HepG2 (cell line): ENCODE measurements around the gene FAHD2A. TPM values are rescaled to one million over a fixed set of nuclear protein-coding genes. Genes with fewer than 3 reads are reported as not detected.

Source experiments
- ARNT2 ChIP-seq: sonication (generic); formaldehyde crosslinking; IDR thresholded peaks from 2 replicates; pipeline ENCODE4 v1.8.0; 2022; ENCODE audit warnings: mild to moderate bottlenecking, low read depth, missing genetic modification reagents, moderate library complexity
- CREB1 ChIP-seq, 2 experiments: fragments of 450-650 bp in 1 of 2; IDR thresholded peaks; 2 replicates each; pipeline ENCODE4 v1.6.1; 2016 to 2017; ENCODE audit warnings: control low read depth in 1 of 2, mild to moderate bottlenecking in 1 of 2, missing compliant biosample characterization in 1 of 2, missing genetic modification characterization in 1 of 2
- FOXC1 ChIP-seq: sonication (generic); formaldehyde crosslinking; IDR thresholded peaks from 2 replicates; pipeline ENCODE4 v1.8.0; 2022; ENCODE audit warnings: mild to moderate bottlenecking, missing genetic modification reagents, borderline replicate concordance
- HNRNPUL1 ChIP-seq: fragments of 200-400 bp; formaldehyde crosslinking; IDR thresholded peaks from 2 replicates; pipeline ENCODE4 v1.6.1; 2017; ENCODE audit warnings: low read depth, mild to moderate bottlenecking, low read length, moderate library complexity
- KDM1A ChIP-seq: IDR thresholded peaks from 2 replicates; pipeline ENCODE4 v1.6.1; 2016; ENCODE audit warnings: missing compliant biosample characterization
- MIER3 ChIP-seq: IDR thresholded peaks from 2 replicates; pipeline ENCODE4 v1.6.1; 2016; ENCODE audit warnings: missing compliant biosample characterization, borderline replicate concordance
- PRMT3 ChIP-seq: sonication (generic); formaldehyde crosslinking; IDR thresholded peaks from 2 replicates; pipeline ENCODE4 v1.8.1; 2022; ENCODE audit warnings: low read depth, mild to moderate bottlenecking, moderate library complexity, missing genetic modification reagents, borderline replicate concordance
- RAD51 ChIP-seq: fragments of 450-650 bp; IDR thresholded peaks from 2 replicates; pipeline ENCODE4 v1.6.1; 2016; ENCODE audit warnings: borderline replicate concordance
- SNRNP70 ChIP-seq: fragments of 200-400 bp; formaldehyde crosslinking; IDR thresholded peaks from 2 replicates; pipeline ENCODE4 v1.6.1; 2017; ENCODE audit warnings: mild to moderate bottlenecking, low read depth, low read length, moderate library complexity
- ZFP37 ChIP-seq: sonication (generic); formaldehyde crosslinking; IDR thresholded peaks from 2 replicates; pipeline ENCODE4 v1.4.0; 2020; ENCODE audit warnings: missing genetic modification reagents, borderline replicate concordance
- ZFP41 ChIP-seq: sonication (generic); formaldehyde crosslinking; IDR thresholded peaks from 2 replicates; pipeline ENCODE4 v1.4.0; 2020; ENCODE audit warnings: mild to moderate bottlenecking, missing genetic modification reagents, borderline replicate concordance
- ZNF225 ChIP-seq: sonication (generic); formaldehyde crosslinking; IDR thresholded peaks from 2 replicates; pipeline ENCODE4 v1.4.0; 2020; ENCODE audit warnings: mild to moderate bottlenecking, missing genetic modification reagents
- ZNF230 ChIP-seq: sonication (generic); formaldehyde crosslinking; IDR thresholded peaks from 2 replicates; pipeline ENCODE4 v1.4.0; 2020; ENCODE audit warnings: mild to moderate bottlenecking, missing genetic modification reagents
- ZNF296 ChIP-seq: sonication (generic); formaldehyde crosslinking; conservative IDR thresholded peaks from 2 replicates; pipeline ENCODE4 v1.5.0; 2020; ENCODE audit warnings: mild to moderate bottlenecking, missing genetic modification reagents
- ZNF569 ChIP-seq: sonication (generic); formaldehyde crosslinking; IDR thresholded peaks from 2 replicates; pipeline ENCODE4 v1.5.0; 2020; ENCODE audit warnings: mild to moderate bottlenecking, missing genetic modification reagents, moderate library complexity, borderline replicate concordance
- ZNF607 ChIP-seq: sonication (generic); formaldehyde crosslinking; IDR thresholded peaks from 2 replicates; pipeline ENCODE4 v1.5.1; 2020; ENCODE audit warnings: missing genetic modification reagents, mild to moderate bottlenecking, borderline replicate concordance
- ZNF776 ChIP-seq: sonication (generic); formaldehyde crosslinking; IDR thresholded peaks from 2 replicates; pipeline ENCODE4 v1.4.0; 2020; ENCODE audit warnings: mild to moderate bottlenecking, missing genetic modification reagents
- ZSCAN29 ChIP-seq: sonication (generic); formaldehyde crosslinking; conservative IDR thresholded peaks from 2 replicates; pipeline ENCODE4 v1.4.0; 2020; ENCODE audit warnings: mild to moderate bottlenecking, missing genetic modification reagents
- ZSCAN30 ChIP-seq: sonication (generic); formaldehyde crosslinking; IDR thresholded peaks from 2 replicates; pipeline ENCODE4 v1.5.0; 2020; ENCODE audit warnings: mild to moderate bottlenecking, missing genetic modification reagents
- polyA plus RNA-seq, 8 experiments: library from polyadenylated mRNA; depleted of rRNA in 3 of 8; stranded (reverse) in 7 of 8; unstranded in 1 of 8; fragments of >200 nt; fragmentation: Illumina TruSeq in 4 of 8; extraction: Trizol in 4 of 8; gene quantifications; 2 replicates each; pipeline versions ENCODE4 v1.2.1 to v1.2.3, GENCODE V29; 2011 to 2016; ENCODE audit warnings: low read depth in 4 of 8, missing spikeins in 1 of 8, mixed read lengths in 1 of 8; ENCODE audit not compliant: insufficient read depth in 1 of 8
- total RNA-seq, 5 experiments: library from RNA; depleted of rRNA; stranded (reverse); fragments of >200 nt; fragmentation: Illumina TruSeq; extraction: Trizol; gene quantifications; 2 replicates each; pipeline ENCODE4 v1.2.3, GENCODE V29; 2016; ENCODE audit warnings: low read depth in 1 of 5
- TF ChIP-seq, protein P1 (sequence below): sonication (generic); formaldehyde crosslinking; IDR thresholded peaks from 2 replicates; pipeline ENCODE4 v1.5.1; 2020; ENCODE audit warnings: mild to moderate bottlenecking, missing genetic modification reagents, borderline replicate concordance
- TF ChIP-seq, protein P2 (sequence below): sonication (generic); formaldehyde crosslinking; IDR thresholded peaks from 2 replicates; pipeline ENCODE4 v1.4.0; 2020; ENCODE audit warnings: low read depth, missing genetic modification reagents
- TF ChIP-seq, protein P3 (sequence below): IDR thresholded peaks from 2 replicates; pipeline ENCODE4 v1.6.1; 2018; ENCODE audit warnings: missing genetic modification reagents, mild to moderate bottlenecking, missing compliant biosample characterization
- TF ChIP-seq, protein P4 (sequence below): sonication (generic); formaldehyde crosslinking; IDR thresholded peaks from 2 replicates; pipeline ENCODE4 v1.5.1; 2020; ENCODE audit warnings: missing genetic modification reagents, mild to moderate bottlenecking, borderline replicate concordance

Gene FAHD2A
- total and polyA plus RNA-seq, 2 of the 13 experiments (the other 11 are each of a cell fraction or from before 2014, with no cell fraction given): 34.0 to 44.2 TPM

DNA sequence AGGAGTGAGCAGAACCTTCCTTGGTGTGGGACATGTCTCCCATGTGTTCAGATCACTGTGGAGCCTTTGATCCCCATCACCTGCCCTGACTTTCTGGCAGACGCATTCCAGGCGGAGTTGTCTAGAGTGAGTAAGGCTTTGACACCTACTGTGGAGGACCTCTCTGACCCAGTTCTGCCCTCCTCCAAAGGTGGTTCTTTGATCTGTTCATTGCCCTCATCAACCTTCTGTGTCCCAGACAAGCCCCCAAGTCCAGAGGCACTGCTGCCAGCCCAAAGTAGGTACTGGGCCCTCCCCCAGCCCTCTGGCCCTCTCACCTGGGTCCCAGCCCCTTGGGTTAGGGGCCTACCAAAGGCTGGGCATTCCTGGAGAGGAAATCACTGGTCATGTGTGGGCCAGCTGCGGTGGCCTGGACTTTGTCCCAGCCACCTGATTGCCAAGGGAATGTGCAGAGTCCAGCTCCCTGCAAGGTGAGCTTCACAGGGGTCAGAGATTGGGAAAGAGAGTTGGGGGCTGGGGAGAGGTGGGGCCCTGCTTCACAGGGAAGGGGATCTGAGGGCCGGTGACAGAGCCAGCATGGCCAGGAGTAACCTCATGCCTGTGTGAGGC, 12.1 kb upstream of the FAHD2A start (continued):
- TF ChIP-seq, protein P1, sequence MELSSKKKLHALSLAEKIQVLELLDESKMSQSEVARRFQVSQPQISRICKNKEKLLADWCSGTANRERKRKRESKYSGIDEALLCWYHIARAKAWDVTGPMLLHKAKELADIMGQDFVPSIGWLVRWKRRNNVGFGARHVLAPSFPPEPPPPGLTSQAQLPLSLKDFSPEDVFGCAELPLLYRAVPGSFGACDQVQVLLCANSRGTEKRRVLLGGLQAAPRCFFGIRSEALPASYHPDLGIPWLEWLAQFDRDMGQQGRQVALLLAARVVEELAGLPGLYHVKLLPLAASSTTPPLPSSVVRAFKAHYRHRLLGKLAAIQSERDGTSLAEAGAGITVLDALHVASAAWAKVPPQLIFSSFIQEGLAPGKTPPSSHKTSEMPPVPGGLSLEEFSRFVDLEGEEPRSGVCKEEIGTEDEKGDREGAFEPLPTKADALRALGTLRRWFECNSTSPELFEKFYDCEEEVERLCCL: no peak
- no peak for TF ChIP-seq ZNF296 (CRISPR knock-in tag)
- no peak for TF ChIP-seq ZNF569
- no peak for TF ChIP-seq ZNF776 (CRISPR knock-in tag)
- TF ChIP-seq, protein P2, sequence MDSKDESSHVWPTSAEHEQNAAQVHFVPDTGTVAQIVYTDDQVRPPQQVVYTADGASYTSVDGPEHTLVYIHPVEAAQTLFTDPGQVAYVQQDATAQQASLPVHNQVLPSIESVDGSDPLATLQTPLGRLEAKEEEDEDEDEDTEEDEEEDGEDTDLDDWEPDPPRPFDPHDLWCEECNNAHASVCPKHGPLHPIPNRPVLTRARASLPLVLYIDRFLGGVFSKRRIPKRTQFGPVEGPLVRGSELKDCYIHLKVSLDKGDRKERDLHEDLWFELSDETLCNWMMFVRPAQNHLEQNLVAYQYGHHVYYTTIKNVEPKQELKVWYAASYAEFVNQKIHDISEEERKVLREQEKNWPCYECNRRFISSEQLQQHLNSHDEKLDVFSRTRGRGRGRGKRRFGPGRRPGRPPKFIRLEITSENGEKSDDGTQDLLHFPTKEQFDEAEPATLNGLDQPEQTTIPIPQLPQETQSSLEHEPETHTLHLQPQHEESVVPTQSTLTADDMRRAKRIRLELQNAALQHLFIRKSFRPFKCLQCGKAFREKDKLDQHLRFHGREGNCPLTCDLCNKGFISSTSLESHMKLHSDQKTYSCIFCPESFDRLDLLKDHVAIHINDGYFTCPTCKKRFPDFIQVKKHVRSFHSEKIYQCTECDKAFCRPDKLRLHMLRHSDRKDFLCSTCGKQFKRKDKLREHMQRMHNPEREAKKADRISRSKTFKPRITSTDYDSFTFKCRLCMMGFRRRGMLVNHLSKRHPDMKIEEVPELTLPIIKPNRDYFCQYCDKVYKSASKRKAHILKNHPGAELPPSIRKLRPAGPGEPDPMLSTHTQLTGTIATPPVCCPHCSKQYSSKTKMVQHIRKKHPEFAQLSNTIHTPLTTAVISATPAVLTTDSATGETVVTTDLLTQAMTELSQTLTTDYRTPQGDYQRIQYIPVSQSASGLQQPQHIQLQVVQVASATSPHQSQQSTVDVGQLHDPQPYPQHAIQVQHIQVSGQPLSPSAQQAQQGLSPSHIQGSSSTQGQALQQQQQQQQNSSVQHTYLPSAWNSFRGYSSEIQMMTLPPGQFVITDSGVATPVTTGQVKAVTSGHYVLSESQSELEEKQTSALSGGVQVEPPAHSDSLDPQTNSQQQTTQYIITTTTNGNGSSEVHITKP (CRISPR knock-in tag): 0 out of 2 replicates have a peak, but pooled peaks have one; percentile 46
- no peak for TF ChIP-seq HNRNPUL1
- TF ChIP-seq ZSCAN30 (CRISPR knock-in tag): no peak
- no peak for TF ChIP-seq SNRNP70
- TF ChIP-seq ZFP41 (CRISPR knock-in tag): no peak
- no peak for TF ChIP-seq ARNT2 (CRISPR knock-in tag)
- 0 out of 2 replicates have a peak, but pooled peaks have one; percentile 35 for TF ChIP-seq FOXC1
- no peak for TF ChIP-seq ZNF225 (CRISPR knock-in tag)
- TF ChIP-seq, protein P3, sequence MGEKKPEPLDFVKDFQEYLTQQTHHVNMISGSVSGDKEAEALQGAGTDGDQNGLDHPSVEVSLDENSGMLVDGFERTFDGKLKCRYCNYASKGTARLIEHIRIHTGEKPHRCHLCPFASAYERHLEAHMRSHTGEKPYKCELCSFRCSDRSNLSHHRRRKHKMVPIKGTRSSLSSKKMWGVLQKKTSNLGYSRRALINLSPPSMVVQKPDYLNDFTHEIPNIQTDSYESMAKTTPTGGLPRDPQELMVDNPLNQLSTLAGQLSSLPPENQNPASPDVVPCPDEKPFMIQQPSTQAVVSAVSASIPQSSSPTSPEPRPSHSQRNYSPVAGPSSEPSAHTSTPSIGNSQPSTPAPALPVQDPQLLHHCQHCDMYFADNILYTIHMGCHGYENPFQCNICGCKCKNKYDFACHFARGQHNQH (CRISPR knock-in tag): peak; percentile 76
- TF ChIP-seq MIER3 (CRISPR knock-in tag): peak; percentile 51; the same call in 1 of the 2 replicates
- TF ChIP-seq RAD51: no peak
- 0 out of 2 replicates have a peak, but pooled peaks have one; percentile 42 for TF ChIP-seq ZSCAN29 (CRISPR knock-in tag)
- TF ChIP-seq ZFP37 (CRISPR knock-in tag): no peak
- no peak for TF ChIP-seq CREB1 (IDR thresholded peaks at IDR 0.05)
- peak; percentile 61; the same call in 1 of the 2 replicates for TF ChIP-seq CREB1 (CRISPR knock-in tag; IDR thresholded peaks at IDR 0.05)
- TF ChIP-seq, protein P4, sequence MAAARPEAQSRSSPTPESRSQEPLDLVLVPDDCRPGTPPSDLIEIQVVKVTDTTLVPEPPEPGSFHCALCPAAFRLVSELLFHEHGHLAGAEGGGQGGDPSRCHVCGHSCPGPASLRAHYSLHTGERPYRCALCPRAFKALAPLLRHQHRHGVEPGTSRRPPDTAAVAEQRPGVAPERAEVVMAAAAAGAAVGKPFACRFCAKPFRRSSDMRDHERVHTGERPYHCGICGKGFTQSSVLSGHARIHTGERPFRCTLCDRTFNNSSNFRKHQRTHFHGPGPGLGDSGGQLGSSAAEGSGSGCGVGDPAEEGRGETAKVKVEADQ (CRISPR knock-in tag): no peak
- TF ChIP-seq ZNF230 (CRISPR knock-in tag): no peak
- no peak for TF ChIP-seq ZNF607
- TF ChIP-seq KDM1A (CRISPR knock-in tag): peak; percentile 82; the same call in 1 of the 2 replicates
- no peak for TF ChIP-seq PRMT3 (CRISPR knock-in tag)
